Fibroblast of the conjunctiva (primary cell): ENCODE results near the gene EML2.
A peak's percentile ranks its signal among the peaks of the same experiment; 100 is the strongest.
"Not testable (repeated sequence)": the region's sequence is repeated elsewhere in the genome, so short reads cannot be mapped to it uniquely, and the experiment has no call there.

Experiments used
- DNase-seq: peaks from one replicate; pipeline ENCODE4 v3.0.0-alpha.2; 2010; ENCODE audit warnings: low read depth

The EML2 gene, protein sequence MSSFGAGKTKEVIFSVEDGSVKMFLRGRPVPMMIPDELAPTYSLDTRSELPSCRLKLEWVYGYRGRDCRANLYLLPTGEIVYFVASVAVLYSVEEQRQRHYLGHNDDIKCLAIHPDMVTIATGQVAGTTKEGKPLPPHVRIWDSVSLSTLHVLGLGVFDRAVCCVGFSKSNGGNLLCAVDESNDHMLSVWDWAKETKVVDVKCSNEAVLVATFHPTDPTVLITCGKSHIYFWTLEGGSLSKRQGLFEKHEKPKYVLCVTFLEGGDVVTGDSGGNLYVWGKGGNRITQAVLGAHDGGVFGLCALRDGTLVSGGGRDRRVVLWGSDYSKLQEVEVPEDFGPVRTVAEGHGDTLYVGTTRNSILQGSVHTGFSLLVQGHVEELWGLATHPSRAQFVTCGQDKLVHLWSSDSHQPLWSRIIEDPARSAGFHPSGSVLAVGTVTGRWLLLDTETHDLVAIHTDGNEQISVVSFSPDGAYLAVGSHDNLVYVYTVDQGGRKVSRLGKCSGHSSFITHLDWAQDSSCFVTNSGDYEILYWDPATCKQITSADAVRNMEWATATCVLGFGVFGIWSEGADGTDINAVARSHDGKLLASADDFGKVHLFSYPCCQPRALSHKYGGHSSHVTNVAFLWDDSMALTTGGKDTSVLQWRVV

GRCh38 chr19:45638930-45639729, at the start of gene EML2:
EML2 (minus strand) TSS chr19:45639397; CDS start chr19:45639376, 21 bp downstream.
- DNase-seq, result no peak

DNA sequence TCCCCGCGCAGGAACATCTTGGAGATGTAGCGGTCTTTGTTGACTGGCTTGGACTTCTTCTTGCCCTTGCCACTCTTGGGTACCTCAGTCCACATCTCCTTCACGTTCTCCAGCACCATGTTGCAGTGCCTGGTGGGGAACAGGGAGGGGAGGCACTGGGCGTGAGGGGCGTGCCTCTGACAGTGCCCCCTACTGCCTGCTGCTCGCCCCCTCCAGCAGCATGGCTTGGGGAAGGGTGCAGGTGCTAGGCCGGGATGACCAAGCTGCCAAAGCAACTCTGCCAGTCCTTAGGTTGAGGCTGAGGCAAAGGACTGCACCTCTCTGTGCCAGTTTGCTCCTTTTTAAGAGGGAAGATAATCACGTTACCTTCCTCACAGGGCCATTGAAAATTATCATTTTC, 48.4 kb upstream of the EML2 start:
- no peak for DNase-seq

DNA sequence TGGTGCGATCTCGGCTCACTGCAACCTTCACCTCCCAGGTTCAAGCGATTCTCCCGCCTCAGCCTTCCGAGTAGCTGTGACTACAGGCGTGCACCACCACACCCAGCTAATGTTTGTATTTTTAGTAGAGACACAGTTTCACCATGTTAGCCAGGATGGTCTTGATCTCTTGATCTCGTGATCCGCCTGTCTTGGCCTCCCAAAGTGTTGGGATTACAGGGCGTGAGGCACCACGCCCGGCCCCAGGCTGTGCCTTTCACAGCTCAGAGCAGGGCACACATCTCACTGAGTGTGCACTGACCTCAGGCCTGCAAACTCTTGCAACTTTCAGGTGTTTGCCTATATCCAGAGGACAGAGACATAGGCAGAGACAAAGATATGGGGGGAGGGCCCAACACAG, 45.8 kb upstream of the EML2 start:
- not testable (repeated sequence) for DNase-seq

DNA sequence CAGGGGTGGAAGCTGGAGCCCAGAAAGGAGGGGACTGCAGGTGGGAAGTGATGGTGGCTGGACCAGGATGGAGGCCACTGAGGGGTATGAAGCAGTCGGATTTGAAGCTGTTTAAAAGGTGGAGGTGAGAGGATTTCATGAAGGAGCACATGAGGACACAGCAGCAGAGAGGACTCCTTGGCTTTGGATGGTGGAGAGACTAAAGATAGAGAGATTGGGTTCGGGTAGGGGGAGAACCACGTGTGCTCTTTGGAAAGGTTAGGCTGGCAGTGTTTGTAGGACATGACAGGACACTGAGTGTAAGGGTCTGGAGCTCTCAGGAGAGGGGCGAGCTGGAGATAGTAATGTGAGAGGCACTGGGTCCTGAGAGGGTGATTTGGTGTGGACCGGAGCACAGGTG, 43.7 kb upstream of the EML2 start:
- DNase-seq, result no peak

- no peak for DNase-seq
Observed at GRCh38 chr19:45682117-45682516, 42.9 kb upstream of the EML2 start.

- DNase-seq, result peak; percentile 49
Observed at GRCh38 chr19:45681391-45682015, 42.3 kb upstream of the EML2 start.

DNA sequence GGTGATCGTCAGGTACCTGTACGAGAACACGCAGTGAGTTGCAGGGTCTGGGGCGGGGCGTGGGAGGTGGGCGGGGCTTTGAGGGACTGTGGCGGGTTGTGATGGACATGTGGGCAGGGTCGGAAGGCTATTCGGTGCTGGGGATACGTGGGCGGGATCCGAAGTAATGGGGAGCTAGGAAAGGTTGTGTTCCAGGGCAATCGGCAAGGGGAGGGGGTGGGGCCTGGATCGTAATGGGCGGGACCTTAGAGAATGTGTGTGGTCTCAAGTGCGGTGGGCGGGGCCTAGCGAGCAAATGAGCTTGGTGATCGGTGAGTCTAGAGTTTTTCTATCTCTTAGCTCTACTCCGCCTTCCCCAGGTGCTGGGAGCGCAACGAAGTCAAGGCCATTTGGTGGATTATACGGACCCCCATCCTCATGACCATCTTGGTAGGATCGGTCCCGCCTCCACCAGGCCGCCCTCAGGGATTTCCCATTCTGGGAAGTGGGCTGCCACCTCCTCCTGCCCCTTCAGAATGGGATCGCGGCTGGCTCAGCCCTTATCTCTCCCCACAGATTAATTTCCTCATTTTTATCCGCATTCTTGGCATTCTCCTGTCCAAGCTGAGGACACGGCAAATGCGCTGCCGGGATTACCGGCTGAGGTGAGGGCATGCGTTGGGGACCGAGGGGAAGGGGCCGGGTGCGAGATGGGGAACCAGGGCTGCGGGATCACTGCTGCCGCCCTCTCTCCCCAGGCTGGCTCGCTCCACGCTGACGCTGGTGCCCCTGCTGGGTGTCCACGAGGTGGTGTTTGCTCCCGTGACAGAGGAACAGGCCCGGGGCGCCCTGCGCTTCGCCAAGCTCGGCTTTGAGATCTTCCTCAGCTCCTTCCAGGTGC, 38.4 kb upstream of the EML2 start:
- DNase-seq, result peak; percentile 62

DNA sequence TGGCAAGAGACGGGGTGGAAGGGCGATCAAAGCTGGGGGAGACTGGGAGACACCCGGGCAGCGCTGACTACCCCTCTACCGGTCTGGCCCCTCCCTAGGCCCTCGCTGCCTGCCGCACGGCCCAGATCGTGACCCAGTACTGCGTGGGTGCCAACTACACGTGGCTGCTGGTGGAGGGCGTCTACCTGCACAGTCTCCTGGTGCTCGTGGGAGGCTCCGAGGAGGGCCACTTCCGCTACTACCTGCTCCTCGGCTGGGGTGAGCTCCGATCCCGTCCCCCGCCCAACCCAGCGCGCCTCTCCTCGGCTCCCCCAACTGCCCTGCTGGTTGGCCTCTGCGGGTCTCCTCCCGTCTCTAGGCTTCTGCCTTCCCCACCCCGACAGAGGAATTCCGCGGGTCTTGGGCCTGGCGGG, 37.7 kb upstream of the EML2 start:
- DNase-seq, result no peak

DNA sequence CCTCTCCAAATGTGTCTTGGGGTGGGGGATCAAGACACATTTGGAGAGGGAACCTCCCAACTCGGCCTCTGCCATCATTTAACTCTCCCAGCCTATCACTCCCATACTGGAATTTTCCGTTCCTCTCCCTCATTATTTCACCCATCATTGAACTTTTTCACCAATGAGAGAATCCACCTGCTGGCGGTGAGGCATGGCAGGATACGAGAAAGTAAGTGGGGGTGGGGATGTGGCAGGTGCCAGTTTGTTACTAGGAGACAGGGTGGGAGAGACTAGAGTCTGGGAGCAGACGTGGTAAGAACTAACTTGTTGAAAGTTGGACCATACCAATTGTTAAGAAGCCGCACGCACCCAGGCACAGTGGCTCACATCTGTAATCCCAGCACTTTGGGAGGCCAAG, 35.7 kb upstream of the EML2 start:
- no peak for DNase-seq

DNA sequence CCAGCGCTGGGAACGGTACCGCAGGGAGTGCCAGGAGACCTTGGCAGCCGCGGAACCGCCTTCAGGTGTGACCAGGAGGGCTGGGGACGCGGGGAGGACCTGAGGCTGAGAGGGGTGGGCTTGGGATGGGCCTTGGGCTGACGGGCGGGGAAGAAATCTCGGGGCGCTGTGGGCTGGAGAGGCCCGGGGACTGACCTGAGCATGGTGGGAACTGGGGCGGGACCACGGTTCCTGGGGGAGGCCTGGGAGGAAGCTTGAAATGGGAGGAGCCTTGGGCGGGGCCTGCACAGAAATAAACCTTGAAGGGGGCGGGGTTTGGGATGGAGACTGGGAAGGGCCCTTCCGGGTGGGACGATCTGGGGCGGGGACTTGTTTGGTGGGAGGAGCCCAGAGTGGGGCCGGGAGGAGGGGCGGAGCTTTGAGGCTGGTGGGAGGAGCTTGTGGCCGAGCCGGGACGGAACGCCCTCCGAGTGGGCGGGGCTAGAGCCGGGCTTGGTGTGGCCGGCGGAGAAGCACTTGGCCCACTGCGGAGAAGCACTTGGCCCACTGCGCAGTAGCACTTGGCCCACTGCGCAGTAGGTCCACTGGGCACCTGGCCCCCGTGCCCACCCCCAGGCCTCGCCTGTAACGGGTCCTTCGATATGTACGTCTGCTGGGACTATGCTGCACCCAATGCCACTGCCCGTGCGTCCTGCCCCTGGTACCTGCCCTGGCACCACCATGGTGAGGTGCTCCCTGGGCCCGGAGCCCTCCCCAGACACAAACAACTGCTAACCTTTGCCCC, 31.7 kb upstream of the EML2 start:
- DNase-seq, result peak; percentile 57

DNA sequence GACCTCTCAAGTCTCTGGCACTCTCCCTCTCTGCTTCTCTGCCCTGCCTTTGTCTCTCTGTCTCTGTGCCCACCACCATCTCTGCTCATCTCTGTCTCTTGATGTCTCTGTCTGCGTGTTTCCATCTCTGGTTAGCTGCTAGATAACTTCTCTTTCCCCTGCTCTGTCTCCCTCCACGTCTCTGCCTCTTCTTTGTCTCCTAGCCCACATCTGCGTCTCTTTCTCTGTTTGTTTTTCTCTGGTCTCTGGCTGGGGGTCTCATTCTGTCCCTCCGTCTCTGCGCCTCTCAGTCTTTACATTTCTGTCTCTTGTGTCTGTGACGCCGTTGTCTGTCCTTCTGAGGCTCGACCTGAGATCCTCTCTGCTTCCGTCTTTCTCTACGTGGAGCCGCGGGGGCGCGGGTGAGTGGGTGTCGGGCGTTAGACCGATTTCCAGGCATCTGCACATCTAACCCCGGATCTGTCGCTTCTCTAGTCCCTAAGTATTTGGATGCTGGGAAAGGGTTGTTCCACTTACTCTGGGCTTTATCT, 29.2 kb upstream of the EML2 start:
- no peak for DNase-seq

DNA sequence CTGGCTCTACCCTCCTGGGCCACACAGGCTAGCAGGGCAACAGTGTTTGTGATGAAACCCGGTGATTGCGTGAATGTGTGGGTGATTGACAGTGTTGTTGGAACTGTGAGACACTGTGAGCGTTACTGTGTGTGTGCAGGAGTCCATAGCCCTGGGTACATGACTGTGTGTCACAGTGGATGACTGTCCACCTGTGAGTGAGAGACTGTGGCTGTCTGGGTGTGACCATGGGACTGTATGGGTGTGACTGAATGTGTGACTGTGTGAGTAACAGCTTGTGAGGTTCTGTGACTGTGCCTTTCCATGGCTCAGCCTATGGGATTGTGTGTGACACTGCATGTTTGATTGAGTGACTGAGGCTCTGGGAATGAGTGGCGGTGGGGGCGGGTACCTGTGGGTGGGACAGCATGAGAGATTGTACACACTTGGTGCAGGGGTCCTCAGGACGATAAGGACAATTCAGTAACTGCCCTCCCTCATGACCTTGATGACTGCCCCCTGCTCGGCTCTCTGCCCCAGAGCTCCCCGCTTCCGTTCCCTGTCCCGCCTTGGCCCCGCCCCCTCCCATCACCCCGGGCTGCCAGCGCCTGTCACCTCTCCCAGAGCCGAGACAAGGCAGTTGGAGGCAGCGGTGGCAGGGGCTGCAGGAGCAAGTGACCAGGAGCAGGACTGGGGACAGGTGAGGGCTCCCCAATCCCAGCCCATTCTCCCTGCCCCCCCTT, 28.6 kb upstream of the EML2 start, which contains the start of gene GIPR:
GIPR (plus strand) TSS at position 602 of the 722 bp plus-strand sequence. CDS start 1,300 bp downstream, outside the sequence.
- DNase-seq, result no peak

- DNase-seq, result no peak
Observed at GRCh38 chr19:45664575-45664974, 25.4 kb upstream of the EML2 start.

DNA sequence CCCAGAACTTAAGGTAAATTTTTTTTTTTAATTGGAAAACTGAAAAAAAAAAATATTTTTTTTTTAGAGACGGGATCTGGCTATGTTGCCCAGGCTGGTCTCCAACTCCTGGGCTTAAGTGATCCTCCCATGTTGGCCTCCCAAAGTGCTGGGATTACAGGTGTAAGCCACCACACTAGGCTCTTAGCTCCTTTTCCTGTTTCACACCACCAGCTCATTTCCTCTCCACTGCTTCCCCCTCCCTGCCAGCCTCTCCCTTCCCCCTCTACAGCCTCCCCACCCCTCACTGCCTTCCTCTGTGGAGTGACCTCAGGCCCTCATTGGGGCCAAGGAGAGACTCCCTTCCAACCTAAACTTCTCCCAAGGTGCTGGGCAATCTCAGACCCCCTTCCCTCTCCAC, 24.6 kb upstream of the EML2 start:
- no peak for DNase-seq

GRCh38 chr19:45660636-45661035, 21.4 kb upstream of the EML2 start:
- DNase-seq, result no peak

DNA sequence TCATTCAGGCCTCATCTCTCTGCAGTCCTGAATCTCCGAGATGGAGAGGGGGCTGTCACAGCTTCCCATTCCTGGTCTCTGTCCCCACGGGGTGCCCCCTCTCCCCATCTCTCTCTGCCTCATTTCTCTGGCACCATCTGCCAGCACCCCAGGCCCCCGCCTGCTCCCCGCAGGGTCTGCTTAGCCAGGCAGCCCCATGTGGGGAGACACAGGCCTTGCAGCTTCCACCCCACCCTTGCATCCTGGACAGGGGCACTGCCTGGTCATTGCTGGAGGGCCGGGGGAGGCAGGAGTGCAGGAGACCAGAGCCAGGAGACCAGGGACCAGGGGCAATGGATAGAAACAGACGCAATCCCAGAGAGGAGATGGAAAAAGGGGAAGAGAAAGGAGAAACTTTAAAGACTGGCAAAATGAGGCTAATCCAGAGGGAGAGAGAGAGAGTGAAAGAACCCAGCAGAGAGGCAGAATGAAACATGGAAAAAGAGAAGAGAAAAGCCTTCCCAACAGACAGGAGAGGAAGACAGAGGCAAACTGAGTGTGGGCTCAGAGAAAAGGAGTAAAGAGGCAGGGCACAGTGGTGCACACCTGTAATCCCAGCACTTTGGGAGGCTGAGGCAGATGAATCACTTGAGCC, 20.0 kb upstream of the EML2 start:
- DNase-seq, result no peak

DNA sequence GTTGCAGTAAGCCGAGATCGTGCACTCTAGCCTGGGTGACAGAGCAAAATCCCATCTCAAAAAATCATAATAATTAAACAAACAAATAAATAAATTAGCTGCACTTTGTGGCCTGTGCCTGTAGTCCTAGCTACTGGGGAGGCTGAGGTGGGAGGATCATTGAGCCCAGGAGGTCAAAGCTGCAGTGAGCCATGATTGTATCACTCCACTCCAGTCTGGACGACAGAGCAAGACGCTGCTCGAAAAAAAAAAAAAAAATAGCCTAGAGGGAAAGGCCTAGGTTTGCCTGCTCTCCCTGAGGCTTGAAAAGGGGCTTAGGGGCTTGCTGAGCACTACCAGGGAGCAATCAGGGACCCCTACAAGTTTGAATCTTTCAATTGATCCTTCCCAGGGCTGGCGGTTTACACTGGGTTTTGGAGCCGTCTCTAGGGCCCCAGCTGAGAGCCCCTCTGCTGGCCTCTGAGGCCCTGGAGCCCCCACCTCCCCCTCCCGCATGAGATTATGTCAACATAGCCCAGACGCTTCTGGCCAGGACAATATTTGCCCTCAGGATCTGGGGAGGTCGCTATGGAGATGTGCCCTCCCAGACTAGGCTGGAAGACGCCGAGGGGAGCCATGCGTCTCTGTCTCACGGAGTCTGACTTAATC, 18.4 kb upstream of the EML2 start:
- DNase-seq, result no peak

- DNase-seq, result no peak
Observed at GRCh38 chr19:45655073-45655472, 15.9 kb upstream of the EML2 start.
